ENCODE data around the gene NPHP4.

NPHP4 gene

GRCh38 chr1:5910666-5911065, 81.6 kb downstream of the NPHP4 start:
- H3K9me3 ChIP-seq (ENCODE audit: insufficient read depth, low read length), result no peaks in the 10 kb centered on the region
- no peak for DNase-seq (ENCODE audit: low read depth, low spot score)
- no peaks in the 10 kb centered on the region for H3K27me3 ChIP-seq (ENCODE audit: insufficient read depth, insufficient read length)
- TF ChIP-seq SUZ12 (IDR thresholded peaks at IDR 0.05; ENCODE audit: extremely low read depth, insufficient read depth, insufficient read length) (no peak), YY1 (IDR thresholded peaks at IDR 0.05; ENCODE audit: insufficient read depth, insufficient read length) (no peak), ZNF274 (IDR thresholded peaks at IDR 0.05; ENCODE audit: low read depth, low read length) (no peak)
- H3K36me3 ChIP-seq (ENCODE audit: insufficient read depth, insufficient read length, low read length), result no peaks in the 10 kb centered on the region
- no peaks in the 10 kb centered on the region for H3K4me1 ChIP-seq (ENCODE audit: insufficient read depth, insufficient read length)
- no peak overlapping the region for H3K4me3 ChIP-seq (ENCODE audit: insufficient read length, low read depth)
- no peak overlapping the region for H3K9ac ChIP-seq (ENCODE audit: insufficient read length, low read depth)

GRCh38 chr1:5910276-5910620, 82.0 kb downstream of the NPHP4 start:
- Histone ChIP-seq H3K27me3 (ENCODE audit: insufficient read depth, insufficient read length) (no peaks in the 10 kb centered on the region), H3K36me3 (ENCODE audit: insufficient read depth, insufficient read length, low read length) (no peaks in the 10 kb centered on the region), H3K4me1 (ENCODE audit: insufficient read depth, insufficient read length) (no peaks in the 10 kb centered on the region), H3K9ac (ENCODE audit: insufficient read length, low read depth) (no peak overlapping the region), H3K4me3 (ENCODE audit: insufficient read length, low read depth) (no peak overlapping the region), H3K9me3 (ENCODE audit: insufficient read depth, low read length) (no peaks in the 10 kb centered on the region)
- no peak for TF ChIP-seq YY1 (IDR thresholded peaks at IDR 0.05; ENCODE audit: insufficient read depth, insufficient read length)
- TF ChIP-seq SUZ12 (IDR thresholded peaks at IDR 0.05; ENCODE audit: extremely low read depth, insufficient read depth, insufficient read length), result no peak
- no peak for TF ChIP-seq ZNF274 (IDR thresholded peaks at IDR 0.05; ENCODE audit: low read depth, low read length)
- DNase-seq (ENCODE audit: low read depth, low spot score), result no peak

- H3K9me3 ChIP-seq (ENCODE audit: insufficient read depth, low read length), result no peaks in the 10 kb centered on the region
- no peak overlapping the region for H3K4me3 ChIP-seq (ENCODE audit: insufficient read length, low read depth)
- DNase-seq (ENCODE audit: low read depth, low spot score), result no peak
- H3K27me3 ChIP-seq (ENCODE audit: insufficient read depth, insufficient read length), result no peaks in the 10 kb centered on the region
- H3K9ac ChIP-seq (ENCODE audit: insufficient read length, low read depth), result no peak overlapping the region
- no peaks in the 10 kb centered on the region for H3K36me3 ChIP-seq (ENCODE audit: insufficient read depth, insufficient read length, low read length)
- no peak for TF ChIP-seq ZNF274 (IDR thresholded peaks at IDR 0.05; ENCODE audit: low read depth, low read length)
- TF ChIP-seq YY1 (IDR thresholded peaks at IDR 0.05; ENCODE audit: insufficient read depth, insufficient read length), result no peak
- TF ChIP-seq SUZ12 (IDR thresholded peaks at IDR 0.05; ENCODE audit: extremely low read depth, insufficient read depth, insufficient read length), result no peak
- H3K4me1 ChIP-seq (ENCODE audit: insufficient read depth, insufficient read length), result no peaks in the 10 kb centered on the region
Measured at GRCh38 chr1:5909576-5910275, 82.5 kb downstream of the NPHP4 start.

GRCh38 chr1:5908461-5909375, 83.5 kb downstream of the NPHP4 start:
- Histone ChIP-seq H3K36me3 (ENCODE audit: insufficient read depth, insufficient read length, low read length) (peaks cover 2% of the 10 kb centered on the region), H3K4me1 (ENCODE audit: insufficient read depth, insufficient read length) (no peaks in the 10 kb centered on the region), H3K4me3 (ENCODE audit: insufficient read length, low read depth) (no peak overlapping the region), H3K9me3 (ENCODE audit: insufficient read depth, low read length) (no peaks in the 10 kb centered on the region), H3K27me3 (ENCODE audit: insufficient read depth, insufficient read length) (no peaks in the 10 kb centered on the region), H3K9ac (ENCODE audit: insufficient read length, low read depth) (no peak overlapping the region)
- TF ChIP-seq YY1 (IDR thresholded peaks at IDR 0.05; ENCODE audit: insufficient read depth, insufficient read length) (no peak), SUZ12 (IDR thresholded peaks at IDR 0.05; ENCODE audit: extremely low read depth, insufficient read depth, insufficient read length) (no peak), ZNF274 (IDR thresholded peaks at IDR 0.05; ENCODE audit: low read depth, low read length) (no peak)
- DNase-seq (ENCODE audit: low read depth, low spot score), result no peak

- H3K4me3 ChIP-seq (ENCODE audit: insufficient read length, low read depth), result no peak overlapping the region
- no peak overlapping the region for H3K9ac ChIP-seq (ENCODE audit: insufficient read length, low read depth)
- DNase-seq (ENCODE audit: low read depth, low spot score), result no peak
- no peaks in the 10 kb centered on the region for H3K9me3 ChIP-seq (ENCODE audit: insufficient read depth, low read length)
- no peaks in the 10 kb centered on the region for H3K4me1 ChIP-seq (ENCODE audit: insufficient read depth, insufficient read length)
- H3K36me3 ChIP-seq (ENCODE audit: insufficient read depth, insufficient read length, low read length), result peaks cover 2% of the 10 kb centered on the region
- no peaks in the 10 kb centered on the region for H3K27me3 ChIP-seq (ENCODE audit: insufficient read depth, insufficient read length)
- TF ChIP-seq SUZ12 (IDR thresholded peaks at IDR 0.05; ENCODE audit: extremely low read depth, insufficient read depth, insufficient read length) (no peak), ZNF274 (IDR thresholded peaks at IDR 0.05; ENCODE audit: low read depth, low read length) (no peak), YY1 (IDR thresholded peaks at IDR 0.05; ENCODE audit: insufficient read depth, insufficient read length) (no peak)
Measured at GRCh38 chr1:5907966-5908365, 84.3 kb downstream of the NPHP4 start.

GRCh38 chr1:5907386-5907785, 84.8 kb downstream of the NPHP4 start:
- Histone ChIP-seq H3K27me3 (ENCODE audit: insufficient read depth, insufficient read length) (no peaks in the 10 kb centered on the region), H3K9me3 (ENCODE audit: insufficient read depth, low read length) (no peaks in the 10 kb centered on the region), H3K9ac (ENCODE audit: insufficient read length, low read depth) (no peak overlapping the region), H3K36me3 (ENCODE audit: insufficient read depth, insufficient read length, low read length) (peaks cover 2% of the 10 kb centered on the region), H3K4me3 (ENCODE audit: insufficient read length, low read depth) (no peak overlapping the region), H3K4me1 (ENCODE audit: insufficient read depth, insufficient read length) (no peaks in the 10 kb centered on the region)
- TF ChIP-seq SUZ12 (IDR thresholded peaks at IDR 0.05; ENCODE audit: extremely low read depth, insufficient read depth, insufficient read length) (no peak), YY1 (IDR thresholded peaks at IDR 0.05; ENCODE audit: insufficient read depth, insufficient read length) (no peak), ZNF274 (IDR thresholded peaks at IDR 0.05; ENCODE audit: low read depth, low read length) (no peak)
- DNase-seq (ENCODE audit: low read depth, low spot score), result no peak

GRCh38 chr1:5906966-5907365, 85.3 kb downstream of the NPHP4 start:
- no peak overlapping the region for H3K4me3 ChIP-seq (ENCODE audit: insufficient read length, low read depth)
- TF ChIP-seq YY1 (IDR thresholded peaks at IDR 0.05; ENCODE audit: insufficient read depth, insufficient read length), result no peak
- TF ChIP-seq SUZ12 (IDR thresholded peaks at IDR 0.05; ENCODE audit: extremely low read depth, insufficient read depth, insufficient read length), result no peak
- no peak for TF ChIP-seq ZNF274 (IDR thresholded peaks at IDR 0.05; ENCODE audit: low read depth, low read length)
- no peaks in the 10 kb centered on the region for H3K4me1 ChIP-seq (ENCODE audit: insufficient read depth, insufficient read length)
- peaks cover 2% of the 10 kb centered on the region for H3K36me3 ChIP-seq (ENCODE audit: insufficient read depth, insufficient read length, low read length)
- H3K27me3 ChIP-seq (ENCODE audit: insufficient read depth, insufficient read length), result no peaks in the 10 kb centered on the region
- H3K9ac ChIP-seq (ENCODE audit: insufficient read length, low read depth), result no peak overlapping the region
- DNase-seq (ENCODE audit: low read depth, low spot score), result no peak
- H3K9me3 ChIP-seq (ENCODE audit: insufficient read depth, low read length), result no peaks in the 10 kb centered on the region
